B cell (primary cell): Measurements from ENCODE around the gene TCP10L.

Experiments
- EZH2 ChIP-seq: IDR thresholded peaks from 2 replicates; pipeline ENCODE4 v1.6.1; 2012; ENCODE audit warnings: borderline replicate concordance, low read depth, mild to moderate bottlenecking, moderate library complexity, low read length; ENCODE audit not compliant: insufficient read depth, poor library complexity, severe bottlenecking
- TF ChIP-seq, protein P1 (sequence below): fragments of 200-600 bp; IDR thresholded peaks from one replicate; pipeline ENCODE4 v1.8.0; 2022; ENCODE audit warnings: antibody characterized with exemption, mild to moderate bottlenecking

GRCh38 chr21:32537569-32537881 lies 47.8 kb downstream of the TCP10L start:
- TF ChIP-seq, protein P1, sequence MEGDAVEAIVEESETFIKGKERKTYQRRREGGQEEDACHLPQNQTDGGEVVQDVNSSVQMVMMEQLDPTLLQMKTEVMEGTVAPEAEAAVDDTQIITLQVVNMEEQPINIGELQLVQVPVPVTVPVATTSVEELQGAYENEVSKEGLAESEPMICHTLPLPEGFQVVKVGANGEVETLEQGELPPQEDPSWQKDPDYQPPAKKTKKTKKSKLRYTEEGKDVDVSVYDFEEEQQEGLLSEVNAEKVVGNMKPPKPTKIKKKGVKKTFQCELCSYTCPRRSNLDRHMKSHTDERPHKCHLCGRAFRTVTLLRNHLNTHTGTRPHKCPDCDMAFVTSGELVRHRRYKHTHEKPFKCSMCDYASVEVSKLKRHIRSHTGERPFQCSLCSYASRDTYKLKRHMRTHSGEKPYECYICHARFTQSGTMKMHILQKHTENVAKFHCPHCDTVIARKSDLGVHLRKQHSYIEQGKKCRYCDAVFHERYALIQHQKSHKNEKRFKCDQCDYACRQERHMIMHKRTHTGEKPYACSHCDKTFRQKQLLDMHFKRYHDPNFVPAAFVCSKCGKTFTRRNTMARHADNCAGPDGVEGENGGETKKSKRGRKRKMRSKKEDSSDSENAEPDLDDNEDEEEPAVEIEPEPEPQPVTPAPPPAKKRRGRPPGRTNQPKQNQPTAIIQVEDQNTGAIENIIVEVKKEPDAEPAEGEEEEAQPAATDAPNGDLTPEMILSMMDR, result no peak
- TF ChIP-seq EZH2, result no peak
